ENCODE data around the gene DEUP1.
"Not testable (repeated sequence)": the region's sequence is repeated elsewhere in the genome, so short reads cannot be mapped to it uniquely, and the experiment has no call there.

Gene DEUP1

DNA sequence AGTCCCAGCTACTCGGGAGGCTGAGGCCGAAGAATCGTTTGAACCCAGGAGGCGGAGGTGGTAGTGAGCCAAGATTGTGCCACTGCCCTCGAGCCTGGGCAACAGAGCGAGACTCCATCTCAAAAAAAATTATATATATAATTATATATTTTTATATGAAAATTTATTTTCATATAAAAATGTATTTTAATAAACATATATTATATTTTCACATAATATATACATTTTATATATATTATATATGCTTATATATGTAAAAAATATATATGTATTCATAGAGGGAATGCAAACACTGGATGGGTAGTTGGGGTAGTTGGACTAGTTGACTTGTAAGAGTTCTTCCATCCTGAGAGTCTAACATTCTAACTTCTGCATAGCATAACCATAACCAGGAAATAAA is 20.3 kb downstream of the DEUP1 start:
- in situ Hi-C loops (cut with MboI; ENCODE audit: low sequenced_read_pairs) = no loop called here

GRCh38 chr11:93359396-93359795 is 28.9 kb downstream of the DEUP1 start:
- in situ Hi-C loops (cut with MboI; ENCODE audit: low sequenced_read_pairs) = no loop called here

GRCh38 chr11:93361435-93361834 is 30.9 kb downstream of the DEUP1 start:
- in situ Hi-C loops (cut with MboI; ENCODE audit: low sequenced_read_pairs) = no loop called here

- in situ Hi-C loops (cut with MboI; ENCODE audit: low sequenced_read_pairs) = no loop called here
These were observed 37.5 kb downstream of the DEUP1 start for GRCh38 chr11:93368022-93368421.

DNA sequence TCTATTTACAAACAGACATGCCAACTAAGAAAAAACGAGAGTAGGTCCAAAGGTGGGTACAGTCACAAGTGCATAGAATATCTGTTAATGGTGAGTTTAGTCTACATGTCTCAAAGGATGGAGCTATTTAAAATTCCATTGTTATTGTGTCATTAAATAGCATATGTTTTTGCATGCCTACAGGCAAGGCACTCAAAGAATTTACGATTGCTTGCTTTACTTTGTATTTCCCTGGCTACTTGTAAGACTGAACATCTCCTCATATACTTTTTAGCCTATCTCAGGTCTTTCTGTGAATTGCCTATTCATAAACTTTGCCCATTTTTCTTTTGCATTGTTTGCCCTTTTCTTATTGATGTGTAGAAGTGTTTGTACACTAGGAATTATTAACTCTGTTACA is 39.7 kb downstream of the DEUP1 start:
- in situ Hi-C loops (cut with MboI; ENCODE audit: low sequenced_read_pairs) = no loop called here

DNA sequence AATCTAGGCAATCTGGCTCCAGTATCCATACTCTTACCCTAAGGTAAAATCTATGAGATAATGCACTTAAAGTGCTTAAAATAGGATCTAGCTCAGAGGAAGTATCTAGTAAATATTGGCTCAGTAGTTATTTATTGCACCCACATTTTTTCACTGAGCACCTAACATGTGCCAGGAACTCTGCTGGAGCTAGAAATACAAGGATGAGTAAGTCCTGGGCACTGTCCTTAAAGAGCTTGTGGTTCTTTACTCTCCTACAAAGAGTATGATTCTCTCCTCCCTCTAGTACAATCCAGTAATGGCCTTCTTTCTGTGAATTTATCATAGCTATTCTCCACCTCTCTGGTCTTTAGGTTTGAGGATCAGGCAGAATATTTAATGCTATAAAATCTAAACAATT is 59.2 kb downstream of the DEUP1 start:
- in situ Hi-C loops (cut with MboI; ENCODE audit: low sequenced_read_pairs) = no loop called here

- in situ Hi-C loops (cut with MboI; ENCODE audit: low sequenced_read_pairs) = no loop called here
These were observed 62.3 kb downstream of the DEUP1 start for GRCh38 chr11:93392867-93393266.

DNA sequence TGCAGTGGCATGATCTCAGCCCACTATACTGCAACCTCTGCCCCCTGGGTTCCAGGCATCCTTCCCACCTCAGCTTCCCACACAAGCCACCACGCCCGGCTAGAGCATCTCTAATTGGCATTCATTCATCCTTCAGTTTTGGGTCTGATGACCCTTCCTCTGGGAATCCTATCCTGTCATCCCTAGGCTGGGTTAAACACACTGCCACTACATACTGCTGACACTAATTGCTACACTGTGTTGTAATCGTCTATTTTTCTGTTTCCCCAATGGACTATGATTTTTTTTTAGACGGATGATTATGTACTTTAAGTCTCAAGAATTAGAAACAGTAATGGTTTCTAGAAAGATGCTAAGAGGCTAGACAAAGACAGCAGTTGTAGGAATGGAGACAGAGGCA is 62.8 kb downstream of the DEUP1 start:
- in situ Hi-C loops (cut with MboI; ENCODE audit: low sequenced_read_pairs) = no loop called here

- in situ Hi-C loops (cut with MboI; ENCODE audit: low sequenced_read_pairs) = no loop called here
These were observed 63.9 kb downstream of the DEUP1 start for GRCh38 chr11:93394488-93394887.

GRCh38 chr11:93396316-93396715 is 65.8 kb downstream of the DEUP1 start:
- in situ Hi-C loops (cut with MboI; ENCODE audit: low sequenced_read_pairs) = no loop called here

- in situ Hi-C loops (cut with MboI; ENCODE audit: low sequenced_read_pairs) = no loop called here
These were observed 73.4 kb downstream of the DEUP1 start for GRCh38 chr11:93403930-93404329.

GRCh38 chr11:93407777-93408401 is 77.3 kb downstream of the DEUP1 start:
- in situ Hi-C loops (cut with MboI; ENCODE audit: low sequenced_read_pairs) = no loop called here

- in situ Hi-C loops (cut with MboI; ENCODE audit: low sequenced_read_pairs) = no loop called here
These were observed 79.9 kb downstream of the DEUP1 start for GRCh38 chr11:93410441-93410840.

GRCh38 chr11:93411705-93412104 is 81.2 kb downstream of the DEUP1 start:
- in situ Hi-C loops (cut with MboI; ENCODE audit: low sequenced_read_pairs) = no loop called here

DNA sequence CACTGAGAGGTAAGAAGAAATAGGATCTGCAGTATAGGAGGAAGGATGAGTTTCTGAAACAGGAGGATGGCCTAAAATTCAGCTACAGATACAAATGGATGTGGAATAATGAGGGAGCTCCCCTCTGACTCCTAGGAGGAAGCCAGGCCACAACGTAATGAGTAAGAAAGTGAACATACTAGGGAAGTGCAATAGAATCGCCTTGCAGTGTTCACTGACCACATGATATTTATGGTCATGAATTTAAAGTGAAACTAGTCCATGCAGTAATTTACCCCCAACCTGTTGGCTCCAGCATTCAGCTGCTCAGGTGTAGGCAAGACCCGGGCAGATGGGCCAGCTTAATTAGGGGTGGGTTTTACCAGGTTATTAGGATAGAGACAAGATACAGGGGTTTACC is 101.7 kb downstream of the DEUP1 start:
- in situ Hi-C loops (cut with MboI; ENCODE audit: low sequenced_read_pairs) = no loop called here

DNA sequence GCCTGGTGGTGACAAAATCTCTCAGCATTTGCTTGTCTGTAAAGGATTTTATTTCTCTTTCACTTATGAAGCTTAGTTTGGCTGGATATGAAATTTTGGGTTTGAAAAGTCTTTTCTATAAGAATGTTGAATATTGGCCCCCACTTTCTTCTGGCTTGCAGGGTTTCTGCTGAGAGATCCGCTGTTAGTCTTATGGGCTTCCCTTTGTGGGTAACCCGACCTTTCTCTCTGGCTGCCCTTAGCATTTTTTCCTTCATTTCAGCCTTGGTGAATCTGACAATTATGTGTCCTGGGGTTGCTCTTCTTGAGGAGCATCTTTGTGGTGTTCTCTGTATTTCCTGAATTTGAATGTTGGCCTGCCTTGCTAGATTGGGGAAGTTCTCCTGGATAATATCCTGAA is 112.7 kb downstream of the DEUP1 start:
- in situ Hi-C loops (cut with MboI; ENCODE audit: low sequenced_read_pairs) = not testable (repeated sequence)

GRCh38 chr11:93444617-93445073 is 114.1 kb downstream of the DEUP1 start:
- in situ Hi-C loops (cut with MboI; ENCODE audit: low sequenced_read_pairs) = no loop called here

GRCh38 chr11:93458286-93458685 is 127.7 kb downstream of the DEUP1 start:
- in situ Hi-C loops (cut with MboI; ENCODE audit: low sequenced_read_pairs) = no loop called here

GRCh38 chr11:93463666-93464065 is 133.1 kb downstream of the DEUP1 start:
- in situ Hi-C loops (cut with MboI; ENCODE audit: low sequenced_read_pairs) = not testable (repeated sequence)

DNA sequence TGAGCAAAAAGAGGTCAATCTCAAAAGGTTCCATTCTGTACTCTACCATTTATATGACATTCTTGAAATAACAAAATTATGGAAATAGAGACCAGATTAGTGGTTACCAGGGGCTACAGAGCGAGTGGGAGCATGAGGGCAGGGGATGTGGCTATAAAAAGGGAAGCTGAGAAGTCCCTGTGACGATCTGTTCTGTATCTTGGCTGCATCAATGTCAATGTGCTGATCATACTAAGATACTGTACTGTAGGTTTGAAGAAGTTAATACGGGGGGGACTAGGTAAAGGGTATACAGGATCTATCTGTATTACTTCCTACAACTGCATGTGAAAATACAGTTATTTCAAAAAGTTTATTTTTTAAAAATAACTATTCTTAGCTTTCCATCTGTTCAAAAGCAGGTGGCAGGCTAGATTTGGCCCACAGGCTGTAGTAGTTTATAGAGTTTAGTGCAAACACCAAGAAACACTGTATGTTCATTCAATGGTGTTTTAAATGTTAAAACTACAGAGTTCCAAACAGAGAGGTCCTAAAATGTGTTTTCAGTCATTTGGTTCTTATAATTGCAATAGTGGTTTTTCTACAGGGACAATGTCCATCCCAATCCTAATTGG is 134.5 kb downstream of the DEUP1 start:
- in situ Hi-C loops (cut with MboI; ENCODE audit: low sequenced_read_pairs) = no loop called here

DNA sequence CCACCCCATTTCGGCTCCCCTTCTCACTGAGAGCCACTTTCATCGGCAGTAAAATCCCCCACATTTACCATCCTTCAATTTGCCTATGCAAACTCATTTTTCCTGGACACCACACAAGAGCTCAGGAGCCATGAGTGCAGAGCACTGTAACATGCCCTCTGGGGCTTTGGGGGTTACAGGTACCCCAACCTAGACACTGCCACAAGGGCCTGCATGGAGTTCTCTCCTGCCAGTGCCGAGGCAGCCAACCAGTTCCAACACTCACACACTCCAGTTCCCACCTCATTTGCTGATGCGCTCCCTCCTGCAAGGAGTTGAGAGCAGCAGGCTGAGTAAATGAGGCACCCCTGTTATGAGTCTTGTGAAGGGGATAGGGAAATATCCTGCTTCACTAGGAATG is 136.5 kb downstream of the DEUP1 start:
- in situ Hi-C loops (cut with MboI; ENCODE audit: low sequenced_read_pairs) = no loop called here

DNA sequence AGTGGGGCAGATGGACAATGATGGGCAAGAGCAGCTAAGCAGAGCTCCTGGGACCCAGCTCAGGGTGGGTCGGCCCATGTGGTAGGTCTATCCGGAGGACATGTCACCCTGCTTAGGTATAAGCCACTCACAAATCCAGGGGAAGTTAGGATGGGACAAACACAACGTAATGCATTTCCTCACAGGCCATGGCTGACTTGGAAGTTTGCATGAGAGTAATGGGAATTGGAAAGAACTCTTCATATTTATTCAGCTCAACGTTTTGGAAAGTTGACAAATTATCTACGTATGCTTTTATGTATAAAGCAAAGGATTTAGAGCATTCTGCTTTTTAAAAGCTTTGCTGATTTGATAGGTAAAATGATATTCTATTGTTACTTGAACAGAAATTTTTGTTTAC is 137.7 kb downstream of the DEUP1 start:
- in situ Hi-C loops (cut with MboI; ENCODE audit: low sequenced_read_pairs) = no loop called here

- in situ Hi-C loops (cut with MboI; ENCODE audit: low sequenced_read_pairs) = no loop called here
These were observed 143.6 kb downstream of the DEUP1 start for GRCh38 chr11:93474123-93474522.
